Activated T-helper 9 cell treated with anti-CD3 and anti-CD28 coated beads, Interleukin-2, amount 50 U/mL, for 16 hours (primary cell): ENCODE data around the gene RABGEF1.
"Not testable (repeated sequence)": the region's sequence is repeated elsewhere in the genome, so short reads cannot be mapped to it uniquely, and the experiment has no call there.

Experiments used
- DNase-seq: peaks from one replicate; pipeline ENCODE4 v3.0.0-alpha.2; 2020; ENCODE audit warnings: low read depth

The RABGEF1 gene

DNA sequence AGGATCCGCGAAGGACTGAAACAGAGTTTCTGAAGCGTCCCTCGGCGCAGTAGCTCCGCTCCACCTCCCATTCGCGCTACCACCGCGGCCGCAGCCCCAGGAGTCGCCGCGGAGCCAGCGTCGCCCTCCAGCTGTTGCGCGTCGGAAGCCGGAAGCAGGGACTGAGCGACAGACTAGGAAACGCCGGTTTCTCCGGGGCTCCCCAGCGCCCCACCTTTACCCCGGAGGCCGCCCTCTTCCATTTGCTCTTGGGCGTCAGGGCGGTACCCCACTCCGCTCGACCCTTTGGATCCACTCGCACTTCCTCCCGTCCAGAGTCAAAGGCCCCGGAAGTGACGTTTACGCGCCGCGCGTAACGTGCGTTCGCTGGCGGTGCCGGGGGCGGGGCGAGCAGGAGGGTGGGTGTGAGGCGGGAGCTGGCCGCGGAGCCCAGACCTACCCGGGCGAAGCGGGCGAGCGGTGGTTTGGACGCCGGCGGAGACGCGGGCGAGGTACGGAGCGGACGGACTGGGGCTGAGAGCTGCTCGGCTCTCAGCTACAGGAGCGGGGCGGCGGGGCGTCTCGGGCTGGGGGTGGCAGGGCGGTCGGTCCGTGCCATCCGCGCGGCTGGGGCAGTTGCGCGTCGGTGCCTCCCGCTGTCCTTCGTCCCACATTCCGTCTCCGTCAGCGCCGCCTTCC is at the start of gene RABGEF1:
RABGEF1 (plus strand) TSS at position 432 of the 678 bp plus-strand sequence. CDS start 31,167 bp downstream, outside the sequence.
- DNase-seq: peak; percentile 96

GRCh38 chr7:66693331-66693730 is 47.2 kb upstream of the RABGEF1 start:
- no peak for DNase-seq

DNA sequence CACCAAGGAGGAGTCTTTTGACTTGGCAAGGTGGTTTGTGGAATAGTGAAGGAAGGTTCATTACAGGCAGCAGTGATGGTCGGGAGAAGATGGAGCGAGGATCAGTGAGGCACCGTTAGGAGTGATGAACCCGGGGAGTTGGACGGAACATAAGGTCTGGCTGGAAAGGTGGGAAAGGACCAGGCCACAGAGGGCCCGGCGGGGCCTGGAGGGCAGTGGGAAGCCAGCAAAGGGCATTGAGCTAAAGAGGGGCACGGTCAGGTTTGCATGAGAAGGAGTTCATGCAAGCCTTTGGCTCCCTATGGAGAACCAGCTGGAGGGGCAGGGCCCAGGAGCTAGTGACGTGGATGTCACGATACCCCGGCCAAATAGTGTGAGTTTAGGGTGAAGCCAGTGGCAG is 46.2 kb upstream of the RABGEF1 start:
- no peak for DNase-seq

- DNase-seq: not testable (repeated sequence)
Measured at GRCh38 chr7:66695417-66695816, 45.1 kb upstream of the RABGEF1 start.

- DNase-seq: not testable (repeated sequence)
Measured at GRCh38 chr7:66696134-66696533, 44.4 kb upstream of the RABGEF1 start.

DNA sequence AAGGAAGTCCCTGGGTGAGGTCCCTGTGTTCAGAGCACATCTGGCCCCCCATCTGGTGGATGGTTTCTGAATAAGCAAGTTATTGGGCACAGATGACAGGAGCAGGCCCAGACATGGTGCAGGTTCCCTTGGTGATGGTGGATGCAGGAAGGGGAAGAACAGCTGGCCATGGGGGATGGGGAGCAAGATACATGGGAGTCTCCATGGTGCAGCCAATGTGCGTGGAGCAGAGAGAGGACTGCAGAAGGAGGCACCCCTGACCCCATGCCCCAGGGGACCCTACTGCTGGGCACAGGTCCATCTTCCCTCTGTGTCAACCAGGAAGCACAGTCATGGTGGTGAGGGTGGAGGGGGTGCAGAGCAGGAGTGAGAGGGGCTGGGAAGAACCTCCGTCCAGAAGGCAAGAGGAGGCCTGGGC is 43.8 kb upstream of the RABGEF1 start:
- no peak for DNase-seq

DNA sequence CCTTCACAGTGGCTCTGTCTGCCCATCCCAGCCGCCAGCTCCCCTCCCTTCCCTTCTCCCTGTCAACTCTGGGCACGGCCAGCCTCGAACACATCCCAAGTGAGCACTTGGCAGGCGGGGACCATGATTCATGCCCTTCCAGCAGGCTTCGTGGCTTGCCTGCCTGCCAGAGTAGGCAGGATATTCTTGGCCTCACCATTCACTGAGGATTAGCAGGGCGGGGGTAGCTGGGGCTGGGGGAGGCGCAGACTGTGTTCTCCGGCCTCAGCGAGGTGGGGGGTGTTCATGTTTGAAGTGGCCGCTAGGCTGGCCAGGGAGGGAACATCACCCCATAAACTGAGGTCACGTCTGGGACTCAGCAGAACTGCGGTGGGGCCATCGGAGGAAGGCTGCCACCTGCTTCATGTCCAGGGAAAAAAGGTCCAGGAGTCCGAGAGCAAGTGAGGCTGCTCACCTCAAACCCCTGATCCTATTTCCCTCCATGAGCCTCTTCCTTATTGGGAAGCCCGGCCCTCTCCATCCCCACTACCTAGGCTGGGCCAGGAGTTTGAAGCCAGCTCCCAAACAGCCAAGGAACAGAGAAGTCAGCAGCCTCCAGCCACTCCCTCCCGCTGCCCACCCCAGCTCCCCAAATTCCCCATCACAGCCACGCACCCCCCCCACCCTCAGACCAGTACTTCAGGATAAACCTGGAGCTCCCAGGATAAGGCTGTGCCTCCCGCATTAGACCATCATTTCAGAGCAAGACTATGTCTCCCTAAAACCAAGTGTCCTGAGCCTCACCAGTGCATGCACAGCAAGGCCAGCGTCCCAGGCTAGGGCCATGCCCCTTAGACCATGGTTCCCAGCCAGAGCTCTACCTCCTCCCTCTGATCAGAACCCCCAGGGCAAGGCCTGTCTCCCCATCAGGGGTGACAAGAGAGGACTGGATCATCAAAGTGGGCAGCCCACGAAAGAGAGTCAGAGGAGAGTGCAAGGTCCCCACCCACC is 42.8 kb upstream of the RABGEF1 start:
- DNase-seq: no peak

DNA sequence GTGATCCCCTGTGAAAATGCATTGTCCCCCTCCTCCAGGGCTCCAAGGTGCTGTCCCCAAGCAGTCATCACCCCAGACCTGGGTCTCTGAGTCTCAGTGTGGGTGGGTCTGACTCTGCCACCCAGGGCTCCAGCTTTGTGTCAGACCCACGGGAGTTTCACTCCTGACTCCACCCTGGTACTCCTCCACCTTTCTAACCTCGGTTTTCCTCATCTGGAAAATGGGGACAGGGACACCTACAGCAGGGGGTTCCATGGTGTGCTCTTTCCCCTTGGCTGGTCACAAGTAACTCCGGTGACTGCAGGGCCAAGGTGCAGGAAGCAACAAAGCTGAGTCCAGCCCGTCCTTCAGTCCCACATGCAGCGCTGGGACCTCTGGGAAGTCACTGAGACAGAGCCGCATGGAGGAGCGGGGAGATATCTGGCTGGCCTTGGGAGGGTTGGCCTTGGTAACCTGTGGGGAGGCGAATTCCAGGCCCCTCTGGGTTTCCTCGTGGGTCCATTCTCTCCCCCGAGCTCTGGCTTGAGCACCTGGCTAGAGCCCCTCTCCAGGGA is 41.8 kb upstream of the RABGEF1 start:
- no peak for DNase-seq

DNA sequence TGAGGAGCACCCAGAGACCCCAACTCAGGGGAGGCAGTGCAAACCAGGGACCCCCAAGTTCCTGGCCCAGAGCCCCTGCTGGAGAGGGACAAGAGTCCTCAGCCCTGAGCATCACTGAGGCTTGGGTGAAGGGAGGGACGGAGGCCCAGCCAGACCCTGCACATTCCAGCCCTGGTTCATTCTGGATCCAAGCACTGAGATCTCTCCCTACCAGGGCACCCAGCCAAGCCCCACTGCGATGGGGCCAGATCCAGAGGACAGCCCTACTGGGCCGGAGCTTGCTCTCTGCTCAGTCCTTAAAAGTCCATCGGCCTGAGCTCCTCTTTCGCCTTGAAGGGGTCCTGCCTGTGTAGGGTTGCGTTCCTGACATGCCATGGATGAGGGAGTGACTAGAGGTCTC is 40.5 kb upstream of the RABGEF1 start:
- DNase-seq: no peak

GRCh38 chr7:66700633-66701131 is 39.9 kb upstream of the RABGEF1 start:
- DNase-seq: no peak

DNA sequence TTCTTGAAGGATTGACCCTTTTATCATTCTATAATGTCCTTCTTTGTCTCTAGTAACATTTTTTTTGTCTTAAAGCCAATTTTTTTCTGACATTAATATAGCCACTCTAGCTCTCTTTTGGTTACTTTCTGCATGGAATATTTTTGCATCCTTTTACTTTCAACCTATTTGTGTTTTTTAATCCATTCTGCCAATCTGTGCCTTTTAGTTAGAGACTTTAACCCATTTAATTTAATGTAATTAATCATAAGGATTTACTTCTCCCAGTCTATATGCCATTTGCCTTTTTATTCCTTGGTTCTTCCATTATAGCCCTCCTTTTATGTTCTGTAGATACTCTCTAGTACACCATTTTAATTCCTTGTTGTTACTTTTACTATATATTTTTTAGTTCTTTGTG is 32.7 kb upstream of the RABGEF1 start:
- no peak for DNase-seq

- DNase-seq: not testable (repeated sequence)
Measured at GRCh38 chr7:66710752-66711151, 29.8 kb upstream of the RABGEF1 start.

DNA sequence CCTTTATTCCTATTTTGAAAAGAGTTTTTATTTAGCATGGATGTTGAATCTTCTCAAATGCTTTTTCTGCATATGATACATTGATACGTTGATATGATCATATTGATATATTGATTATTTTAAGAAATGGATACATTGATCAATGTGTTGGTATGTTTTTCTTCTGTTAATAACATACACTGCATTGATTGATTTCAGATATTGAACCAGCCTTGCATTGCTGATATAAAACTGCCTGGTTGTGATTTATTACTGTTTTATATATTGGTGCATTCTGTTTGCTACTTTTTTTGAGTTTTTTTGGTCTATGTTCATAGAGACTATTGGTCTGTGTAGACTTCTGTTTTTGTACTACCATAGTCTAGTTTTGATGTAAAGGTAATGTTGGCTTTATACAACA is 26.8 kb upstream of the RABGEF1 start:
- no peak for DNase-seq

DNA sequence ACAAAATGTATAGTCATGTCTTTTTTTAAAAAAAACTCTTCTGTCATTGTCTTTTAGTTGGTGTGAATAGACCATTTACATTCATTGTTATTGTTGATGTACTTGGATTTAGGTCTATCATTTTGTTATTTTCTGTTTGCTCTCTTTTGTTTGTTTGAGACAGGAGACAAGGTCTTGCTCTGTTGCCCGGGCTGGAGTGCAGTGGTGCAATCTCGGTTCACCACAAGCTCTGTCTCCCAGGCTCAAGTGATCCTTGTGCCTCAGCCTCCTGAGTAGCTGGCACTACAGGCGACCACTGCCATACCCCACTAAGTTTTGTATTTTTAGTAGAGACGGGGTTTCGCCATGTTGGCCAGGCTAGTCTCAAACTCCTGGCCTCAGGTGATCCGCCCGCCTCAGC is 23.9 kb upstream of the RABGEF1 start:
- not testable (repeated sequence) for DNase-seq

DNA sequence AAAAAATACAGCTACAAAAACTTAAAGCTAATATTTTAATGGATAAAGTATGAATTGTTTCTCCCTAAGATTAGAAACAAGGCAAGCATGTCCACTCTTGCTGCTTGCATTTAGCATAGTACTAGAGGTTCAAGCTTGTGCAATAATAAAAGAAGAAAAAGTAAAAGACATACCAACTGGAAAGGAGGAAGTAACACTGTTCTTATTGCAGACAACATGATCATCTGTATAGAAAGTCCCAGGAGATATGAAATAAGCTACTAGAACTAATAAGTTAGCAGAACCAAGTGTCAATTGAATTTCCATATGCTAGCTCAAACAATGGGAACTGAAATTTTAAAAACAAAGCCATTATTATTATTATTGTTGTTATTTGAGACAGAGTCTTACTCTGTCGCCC is 20.0 kb upstream of the RABGEF1 start:
- DNase-seq: no peak

DNA sequence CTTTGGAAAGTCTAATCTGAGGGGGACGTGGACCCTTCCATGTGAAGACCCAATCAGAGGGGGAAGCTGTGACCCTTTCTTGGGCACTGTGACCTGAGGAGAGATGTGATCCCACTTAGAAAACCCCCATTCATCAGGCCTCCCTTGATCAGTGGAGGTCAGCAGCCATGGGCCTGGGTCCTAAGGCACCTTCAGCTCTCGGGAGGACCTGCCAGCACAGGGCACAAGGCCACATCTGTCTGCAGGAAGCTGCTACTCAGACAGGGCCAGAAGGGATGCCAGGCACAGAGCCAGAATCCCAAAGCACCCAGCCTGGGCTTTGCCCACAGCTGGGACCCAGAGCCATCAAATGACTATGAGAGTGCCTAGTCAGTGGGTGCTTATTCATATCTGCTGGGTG is 14.7 kb upstream of the RABGEF1 start:
- no peak for DNase-seq

GRCh38 chr7:66727058-66727457 is 13.5 kb upstream of the RABGEF1 start:
- no peak for DNase-seq

DNA sequence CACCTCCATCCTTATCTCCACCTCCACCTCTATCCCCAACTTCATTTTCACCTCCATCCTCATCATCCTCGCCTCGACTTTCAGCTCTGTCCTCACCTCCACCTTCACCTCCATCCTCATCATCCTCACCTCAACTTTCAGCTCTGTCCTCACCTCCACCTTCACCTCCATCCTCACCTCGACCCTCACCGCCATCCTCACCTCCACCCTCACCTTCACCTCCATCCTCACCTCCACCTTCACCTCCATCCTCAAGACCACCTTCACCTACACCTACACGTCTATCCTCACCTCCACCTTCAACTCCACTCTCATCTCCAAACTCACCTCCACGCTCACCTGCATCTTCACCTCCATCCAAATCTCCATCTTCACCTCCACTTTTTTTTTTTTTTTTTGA is 12.0 kb upstream of the RABGEF1 start:
- no peak for DNase-seq

GRCh38 chr7:66729274-66729673 is 11.3 kb upstream of the RABGEF1 start:
- DNase-seq: no peak

DNA sequence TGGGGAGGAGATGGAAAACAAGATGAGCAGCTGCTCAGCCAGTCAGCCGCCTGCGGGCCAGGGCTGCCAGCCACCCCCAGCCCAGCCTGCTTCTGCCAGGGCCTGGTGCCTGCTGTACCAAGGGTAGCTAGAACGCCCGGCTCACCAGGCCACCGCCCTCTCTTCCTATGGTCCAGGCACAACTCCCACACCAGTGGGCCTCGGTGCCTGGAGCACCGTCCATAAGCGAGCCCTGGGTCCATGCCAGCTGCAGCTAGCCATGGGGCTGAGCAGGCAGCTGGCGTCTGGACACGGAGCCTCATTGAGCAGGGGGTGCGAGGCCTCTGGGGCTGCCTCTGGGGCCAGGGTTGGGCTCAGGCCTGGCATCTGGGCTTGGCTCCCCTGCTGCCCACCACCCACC is 8.5 kb upstream of the RABGEF1 start:
- DNase-seq: no peak

GRCh38 chr7:66732439-66732838 is 8.1 kb upstream of the RABGEF1 start:
- DNase-seq: no peak

GRCh38 chr7:66734006-66734405 is 6.5 kb upstream of the RABGEF1 start:
- DNase-seq: no peak

GRCh38 chr7:66735154-66735553 is 5.4 kb upstream of the RABGEF1 start:
- no peak for DNase-seq
